GM23338 (cell line): Measurements from ENCODE around the gene CLHC1.

Experiments
- CREB1 ChIP-seq: fragments of 250-450 bp; sonication (Bioruptor Pico); IDR thresholded peaks from 2 replicates; pipeline ENCODE4 v1.5.0; 2020; ENCODE audit warnings: low read depth, mild to moderate bottlenecking, moderate library complexity
- CTCF ChIP-seq, 2 experiments: fragments of 200-600 bp in 1 of 2; sonication (generic) in 1 of 2; conservative IDR thresholded peaks; 2 replicates each; pipeline versions ENCODE4 v1.5.1 to v1.6.1; 2016 to 2017; ENCODE audit warnings: antibody characterized with exemption in 2 of 2, low read depth in 2 of 2, mild to moderate bottlenecking in 2 of 2, moderate library complexity in 1 of 2
- ETS1 ChIP-seq: IDR thresholded peaks from 2 replicates; pipeline ENCODE4 v1.6.1; 2016; ENCODE audit warnings: antibody characterized with exemption
- EZH2 ChIP-seq: fragments of 200-600 bp; sonication (generic); IDR thresholded peaks from one replicate; pipeline ENCODE4 v1.8.0; 2017; ENCODE audit warnings: antibody characterized with exemption, mild to moderate bottlenecking, low read depth; ENCODE audit not compliant: unreplicated experiment
- EZH2phosphoT487 ChIP-seq: fragments of 200-600 bp; sonication (generic); IDR thresholded peaks from one replicate; pipeline ENCODE4 v1.8.1; 2018; ENCODE audit warnings: antibody characterized with exemption; ENCODE audit not compliant: unreplicated experiment
- JUNB ChIP-seq: IDR thresholded peaks from one replicate; pipeline ENCODE4 v1.6.1; 2016; ENCODE audit warnings: antibody characterized with exemption; ENCODE audit not compliant: unreplicated experiment
- NANOG ChIP-seq: IDR thresholded peaks from 2 replicates; pipeline ENCODE4 v1.6.1; 2016; ENCODE audit warnings: antibody characterized with exemption, borderline replicate concordance
- POLR2AphosphoS5 ChIP-seq: IDR thresholded peaks from 2 replicates; pipeline ENCODE4 v1.6.1; 2016; ENCODE audit warnings: antibody characterized with exemption, low read depth
- REST ChIP-seq: IDR thresholded peaks from one replicate; pipeline ENCODE4 v1.6.1; 2018; ENCODE audit warnings: antibody characterized with exemption; ENCODE audit not compliant: unreplicated experiment
- STAT1 ChIP-seq: IDR thresholded peaks from one replicate; pipeline ENCODE4 v1.6.1; 2016; ENCODE audit warnings: antibody characterized with exemption; ENCODE audit not compliant: unreplicated experiment
- ZNF114 ChIP-seq: fragments of 250-450 bp; sonication (Bioruptor Pico); IDR thresholded peaks from 2 replicates; pipeline ENCODE4 v1.5.0; 2020; ENCODE audit warnings: mild to moderate bottlenecking, moderate library complexity
- ZNF331 ChIP-seq: fragments of 250-450 bp; sonication (Bioruptor Pico); IDR thresholded peaks from 2 replicates; pipeline ENCODE4 v1.5.0; 2020; ENCODE audit warnings: low read depth, mild to moderate bottlenecking, moderate library complexity
- ZNF462 ChIP-seq: fragments of 250-450 bp; sonication (Bioruptor Pico); IDR thresholded peaks from 2 replicates; pipeline ENCODE4 v1.5.0; 2020; ENCODE audit warnings: mild to moderate bottlenecking, moderate library complexity

GRCh38 chr2:55245411-55245810, 13.3 kb upstream of the CLHC1 start:
- TF ChIP-seq CTCF (conservative IDR thresholded peaks at IDR 0.05; ENCODE audit: low read depth in 2 of 2) (no peak), EZH2 (no peak), CREB1 (no peak), STAT1 (no peak), REST (no peak), POLR2AphosphoS5 (no peak), ETS1 (no peak), ZNF331 (no peak), EZH2phosphoT487 (no peak), JUNB (no peak), ZNF114 (no peak), NANOG (no peak), ZNF462 (CRISPR knock-in tag) (no peak)
